GM12874 (cell line): Measurements from ENCODE around the gene C14orf132.

Source experiments
- CTCF ChIP-seq: IDR thresholded peaks from 2 replicates; pipeline ENCODE4 v1.5.1; 2011; ENCODE audit warnings: low read depth, mild to moderate bottlenecking, control low read depth, low read length, moderate library complexity; ENCODE audit not compliant: insufficient read depth

Gene C14orf132

DNA sequence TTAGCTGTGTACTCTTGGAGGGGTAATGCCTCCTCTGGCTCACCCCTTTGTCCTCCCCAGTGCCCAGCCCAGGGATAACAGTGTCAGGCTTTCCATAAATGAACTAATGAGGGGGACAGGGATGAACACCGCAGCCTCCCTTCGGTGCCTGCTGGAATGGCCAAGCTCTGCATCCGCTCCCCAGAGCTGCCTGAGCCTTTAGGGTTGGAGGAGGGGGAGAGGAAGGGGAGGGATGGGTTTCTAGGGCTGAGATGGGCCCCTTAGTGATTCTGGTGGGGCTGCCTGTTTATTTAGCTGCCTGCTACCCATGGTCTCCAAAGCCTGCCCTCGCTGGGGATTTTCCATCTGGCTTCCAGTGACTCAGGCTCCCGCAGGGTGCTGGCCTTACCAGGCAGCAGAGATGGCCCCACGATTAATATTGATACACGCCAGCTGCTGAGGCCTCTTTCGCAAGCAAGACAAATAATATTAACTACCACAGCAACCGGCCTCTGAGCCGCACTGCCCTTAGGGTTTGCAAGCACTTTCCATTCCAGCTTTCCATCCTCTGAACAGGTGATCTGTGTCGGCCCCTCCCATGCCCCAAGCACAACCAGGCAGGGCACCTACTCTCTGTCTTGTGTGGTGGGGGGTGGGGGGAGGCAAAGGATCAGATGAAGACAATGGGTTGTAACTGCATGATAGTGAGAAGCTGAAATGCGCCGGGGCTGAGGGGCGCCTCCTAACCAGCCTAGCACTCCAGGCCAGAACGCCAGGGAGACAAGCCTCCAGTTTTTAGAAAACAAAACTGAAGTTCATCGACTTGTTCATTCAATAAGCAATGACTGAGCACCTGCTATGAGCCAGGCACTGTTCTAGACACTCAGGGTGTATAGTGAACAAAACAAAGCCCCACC is 56.7 kb downstream of the C14orf132 start:
- TF ChIP-seq CTCF: no peak

DNA sequence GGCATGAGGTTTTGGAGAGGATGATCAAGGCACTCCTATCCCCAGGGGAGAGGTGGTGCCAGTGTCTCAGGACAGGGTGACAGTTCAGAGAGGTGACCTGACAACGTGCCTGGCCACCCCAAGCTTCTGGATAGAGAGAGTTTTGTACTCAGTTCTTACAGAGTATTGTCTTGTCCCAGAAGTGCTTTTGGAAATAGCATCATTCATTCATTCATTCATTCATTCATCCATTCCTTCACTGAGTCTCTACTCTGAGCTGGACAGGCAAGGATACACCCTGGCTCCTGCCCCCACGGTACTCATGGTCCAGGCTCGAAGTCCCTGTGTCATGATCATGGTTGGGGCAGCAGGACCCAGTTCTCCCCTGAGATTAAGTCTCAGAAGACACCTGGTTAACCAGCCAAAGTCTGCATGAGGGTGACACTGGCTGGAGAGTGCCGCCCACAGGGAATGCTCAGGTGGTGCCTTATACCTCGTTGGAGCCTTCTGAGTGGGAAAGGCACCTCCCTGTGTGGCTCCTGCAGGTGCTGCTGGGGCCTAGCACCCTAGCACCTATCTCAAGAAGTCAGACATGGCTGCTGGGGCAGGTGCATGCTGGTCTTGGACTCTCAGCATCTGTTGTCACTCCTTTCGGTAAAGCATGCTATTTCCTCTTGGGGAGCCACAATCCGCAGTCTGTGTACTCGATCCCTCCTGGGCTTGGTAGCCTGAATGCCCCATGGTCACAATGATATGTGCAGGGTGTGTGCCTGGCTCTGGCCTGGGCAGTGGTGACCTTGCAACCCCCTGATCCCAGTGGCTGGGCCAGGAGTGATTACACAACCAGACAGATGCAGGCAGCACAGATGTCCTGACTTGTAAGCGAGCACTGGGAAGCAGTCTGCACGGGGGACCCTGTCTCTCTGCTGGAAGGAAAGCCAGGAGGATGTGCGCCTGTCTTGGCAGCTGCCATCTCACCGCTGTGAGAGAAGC is 57.8 kb downstream of the C14orf132 start:
- no peak for TF ChIP-seq CTCF

GRCh38 chr14:96097752-96098151 is 58.6 kb downstream of the C14orf132 start:
- no peak for TF ChIP-seq CTCF

- TF ChIP-seq CTCF: peak; percentile 55
Measured at GRCh38 chr14:96098309-96098998, 59.3 kb downstream of the C14orf132 start.

DNA sequence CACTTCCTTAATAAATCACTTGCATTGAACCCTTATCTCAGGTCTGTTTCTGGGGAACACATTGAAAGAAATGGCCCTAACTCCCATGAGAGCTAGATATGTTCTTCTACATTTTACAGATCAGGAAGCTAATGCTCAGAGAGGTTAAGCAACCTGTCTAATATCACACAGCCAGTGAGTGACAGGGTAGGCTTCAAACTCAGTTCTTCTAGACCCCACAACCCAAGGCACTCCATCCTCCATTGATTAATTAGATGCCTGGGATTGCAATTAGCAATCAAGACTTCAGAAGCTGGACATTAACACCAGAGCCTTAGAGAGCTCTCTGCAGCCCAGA is 59.8 kb downstream of the C14orf132 start:
- no peak for TF ChIP-seq CTCF

GRCh38 chr14:96100161-96101064 is 61.3 kb downstream of the C14orf132 start:
- TF ChIP-seq CTCF: peak; percentile 65
